Stimulated activated CD4-positive, alpha-beta T cell treated with anti-CD3 and anti-CD28 coated beads, Interleukin-4, amount 100 ng/mL, for 24 hours (primary cell): ENCODE results near the gene UBE2M.

ENCODE experiments used
- DNase-seq: peaks from one replicate; pipeline ENCODE4 v3.0.0-alpha.2; 2020

The UBE2M gene

DNA sequence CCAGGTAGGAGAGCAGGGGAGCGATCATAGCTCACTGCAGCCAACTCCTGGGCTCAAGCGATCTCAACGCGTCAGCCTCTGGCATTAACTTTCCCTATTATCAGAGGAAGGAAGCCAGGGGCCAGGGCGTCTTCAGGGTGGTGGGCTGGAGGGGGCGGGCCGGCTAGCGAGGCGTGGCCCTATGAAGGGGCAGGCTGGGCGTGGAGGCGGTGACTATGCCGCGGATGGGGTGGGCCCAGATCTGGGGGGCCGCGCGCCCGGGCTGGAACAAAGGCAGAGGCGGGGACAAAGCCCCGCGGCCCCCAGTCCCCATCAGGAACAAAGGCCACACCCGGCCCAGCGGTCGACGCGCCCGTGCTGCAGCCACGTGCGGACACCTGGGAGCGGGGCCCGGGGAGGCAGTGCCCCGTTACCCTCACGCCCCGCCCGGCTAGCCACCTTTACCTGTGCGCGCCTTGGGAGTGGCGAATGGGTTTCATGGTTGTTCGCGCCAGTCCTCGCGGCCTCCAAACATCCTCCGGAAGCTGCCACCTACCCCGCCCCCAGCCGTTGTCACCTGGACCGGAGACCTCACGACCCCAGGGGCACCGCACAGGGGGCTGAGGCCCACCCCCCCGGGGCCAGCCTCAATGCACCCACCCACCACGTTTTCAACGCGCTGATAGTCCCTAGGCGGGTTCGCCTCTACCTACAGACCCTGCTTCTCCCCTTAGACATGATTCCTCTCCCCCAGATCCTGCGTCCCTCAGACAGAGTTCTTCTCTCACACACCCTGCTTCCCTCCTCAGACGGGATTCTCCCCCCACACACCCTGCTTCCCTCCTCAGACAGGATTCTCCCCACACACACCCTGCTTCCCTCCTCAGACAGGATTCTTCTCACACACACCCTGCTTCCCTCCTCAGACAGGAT lies 19.9 kb downstream of the UBE2M start:
- peak; percentile 44 for DNase-seq

DNA sequence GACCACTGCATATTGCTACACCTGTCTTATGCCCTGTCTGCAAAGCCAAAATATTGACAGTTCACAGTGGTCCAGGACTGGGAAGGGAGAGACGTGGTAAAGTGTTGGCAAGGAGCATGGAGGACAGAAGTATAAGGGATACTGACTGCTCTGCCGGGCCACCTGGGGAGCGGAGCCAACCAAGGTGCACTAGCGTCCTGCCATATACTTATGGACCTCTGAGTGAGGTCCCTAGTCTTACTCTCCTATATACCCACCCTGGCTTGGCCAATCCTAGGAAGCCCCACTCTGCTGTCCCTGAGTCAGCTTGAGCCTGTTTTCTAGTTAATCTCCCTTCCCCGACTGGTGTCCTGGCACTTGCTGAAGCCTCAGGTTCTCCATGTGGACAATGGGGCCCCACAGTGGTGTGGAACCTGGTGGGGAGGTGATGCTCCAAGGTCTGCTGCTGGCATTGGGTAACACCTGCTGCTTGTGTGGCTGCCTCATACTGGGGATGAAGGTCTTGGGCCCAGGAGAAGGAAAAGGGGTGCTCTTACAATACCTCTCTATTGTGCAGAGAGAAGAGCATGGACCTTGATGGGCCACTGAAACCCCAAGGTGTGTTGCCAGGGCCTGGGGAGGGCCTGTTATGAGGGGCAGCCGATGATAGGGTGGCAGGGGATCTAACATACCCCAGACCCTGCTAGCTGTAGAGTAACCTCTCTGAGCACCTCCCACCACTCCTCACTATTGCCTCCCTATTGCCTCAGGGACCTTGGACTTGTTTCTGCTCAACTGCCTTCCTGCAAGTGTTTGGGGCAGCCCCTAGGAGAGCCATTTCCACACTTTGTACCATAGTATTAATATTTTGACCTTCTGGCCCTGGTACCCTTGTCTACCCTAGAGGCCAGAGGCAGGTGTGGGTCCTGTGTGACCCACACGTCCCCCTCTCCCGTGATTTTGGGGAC lies 21.3 kb downstream of the UBE2M start:
- DNase-seq, result no peak

DNA sequence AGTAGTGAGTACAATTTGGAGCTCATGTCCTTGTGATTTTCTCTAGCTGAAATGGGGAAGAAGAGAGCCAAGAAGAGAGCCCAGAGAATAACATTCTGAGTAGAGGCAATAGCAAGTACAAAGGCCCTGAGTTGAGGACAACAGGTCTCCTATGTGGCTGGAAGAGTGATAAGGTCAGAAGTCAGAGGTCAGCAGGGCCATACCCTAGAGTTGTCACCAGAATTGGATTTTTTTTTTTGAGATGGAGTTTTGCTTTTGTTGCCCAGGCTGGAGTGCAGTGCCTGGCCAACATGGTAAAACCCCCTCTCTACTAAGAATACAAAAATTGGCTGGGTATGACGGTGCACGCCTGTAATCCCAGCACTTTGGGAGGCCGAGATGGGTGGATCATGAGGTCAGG lies 22.6 kb downstream of the UBE2M start:
- no peak for DNase-seq

DNA sequence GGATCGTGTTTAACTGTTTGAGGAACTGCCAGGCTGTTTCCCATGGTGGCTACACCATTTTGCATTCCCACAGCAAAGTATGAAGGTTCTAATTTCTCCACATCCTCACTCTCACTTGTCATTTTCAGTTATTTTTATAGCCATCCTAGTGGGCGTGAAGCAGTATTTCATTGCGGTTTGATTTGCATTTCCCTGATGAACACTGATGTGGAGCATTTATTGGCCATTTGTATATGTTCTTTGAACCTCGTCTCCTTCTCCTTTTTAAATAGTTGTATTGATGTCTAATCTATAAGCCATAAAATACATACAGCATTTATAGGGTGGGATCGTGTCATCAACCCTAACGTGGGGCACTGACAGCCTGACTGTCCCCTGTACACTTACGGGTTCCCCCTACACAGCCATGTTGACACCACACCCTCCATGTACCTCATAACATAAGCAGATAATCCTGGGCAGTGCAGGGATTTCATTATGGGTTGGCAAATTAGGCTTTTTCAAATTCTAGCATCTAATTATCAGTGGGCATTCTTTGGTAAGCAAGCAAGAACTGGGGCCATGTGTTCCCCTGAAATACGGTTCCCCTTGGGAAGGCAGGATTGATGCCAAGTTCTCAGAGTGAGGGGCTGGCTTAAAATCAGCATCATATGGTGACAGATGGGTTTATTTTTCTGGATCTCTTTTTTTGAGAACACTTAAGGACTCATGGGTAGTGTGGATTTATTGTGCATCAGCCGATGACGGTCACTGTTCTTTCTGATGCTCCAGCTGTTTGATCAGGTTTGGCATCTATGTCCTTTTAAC lies 27.2 kb downstream of the UBE2M start:
- no peak for DNase-seq

DNA sequence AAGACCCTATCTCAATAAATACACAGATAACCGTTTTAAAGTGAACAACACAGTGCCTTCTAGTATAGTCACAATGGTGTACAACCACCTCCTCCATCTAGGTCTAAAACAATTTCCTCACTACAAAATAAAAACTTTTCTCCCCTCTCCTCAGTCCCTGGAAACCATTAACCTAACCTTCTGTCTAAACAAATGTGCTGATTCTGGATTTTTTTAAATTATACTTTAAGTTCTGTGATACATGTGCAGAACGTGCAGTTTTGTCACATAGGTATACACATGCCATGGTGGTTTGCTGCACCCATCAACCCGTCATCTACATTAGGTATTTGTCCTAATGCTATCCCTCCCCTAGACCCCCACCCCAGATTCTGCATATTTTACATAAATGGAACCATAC lies 29.0 kb downstream of the UBE2M start:
- DNase-seq, result no peak

DNA sequence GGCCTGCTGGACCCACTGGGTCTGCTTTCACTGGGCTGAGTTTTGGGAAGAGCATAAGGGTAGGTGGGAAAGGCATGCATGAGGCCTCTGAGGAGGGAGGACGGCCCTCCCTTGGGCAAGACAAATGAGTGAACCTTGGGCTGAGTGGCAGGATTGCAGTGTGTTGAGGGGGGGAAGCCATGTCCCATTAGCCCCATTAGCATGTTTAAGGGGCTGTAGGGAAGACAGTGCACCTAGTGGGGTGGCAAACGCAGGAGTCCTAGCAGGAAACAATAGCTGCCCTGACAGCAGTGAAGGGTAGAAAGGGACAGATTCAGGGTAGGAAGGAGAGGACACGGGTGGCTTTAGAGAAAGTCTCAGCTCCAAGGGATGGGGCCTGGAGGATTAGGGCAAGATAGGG lies 35.7 kb downstream of the UBE2M start:
- DNase-seq, result no peak

DNA sequence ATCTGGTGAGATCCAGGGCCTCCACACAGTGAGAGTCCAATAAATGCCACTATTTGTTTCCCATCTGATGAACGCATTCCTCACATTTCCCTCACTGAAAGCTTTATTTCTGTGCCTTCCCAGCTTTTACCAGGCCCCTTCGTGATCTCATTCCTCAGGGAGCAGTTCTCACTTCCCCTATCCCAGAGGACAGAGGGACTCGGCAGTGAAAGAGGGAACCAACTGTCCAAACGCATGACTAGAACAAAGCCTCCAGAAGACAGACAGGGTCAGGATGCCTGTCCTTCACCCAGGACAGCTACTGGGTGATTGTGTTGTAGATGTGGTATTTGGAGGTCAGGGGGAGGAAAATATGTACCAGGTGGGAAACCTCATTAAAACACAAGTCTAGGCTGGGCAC lies 36.8 kb downstream of the UBE2M start:
- no peak for DNase-seq

DNA sequence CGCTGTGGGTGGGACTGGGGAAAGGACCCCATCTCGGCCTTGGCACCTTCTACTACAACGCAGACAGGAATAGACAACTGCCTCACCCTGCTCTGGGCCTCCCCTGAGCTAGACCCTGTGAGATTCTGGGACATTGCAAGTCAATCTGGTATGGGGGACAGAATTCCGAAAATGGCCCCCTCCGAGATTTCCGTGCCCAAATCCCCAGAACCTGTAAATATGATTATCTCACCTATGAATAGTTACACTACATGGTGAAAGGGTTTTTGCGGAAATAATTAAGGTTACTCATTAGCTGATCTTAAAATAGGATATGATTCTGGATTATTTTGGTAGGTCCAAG lies 38.2 kb downstream of the UBE2M start:
- DNase-seq, result no peak

DNA sequence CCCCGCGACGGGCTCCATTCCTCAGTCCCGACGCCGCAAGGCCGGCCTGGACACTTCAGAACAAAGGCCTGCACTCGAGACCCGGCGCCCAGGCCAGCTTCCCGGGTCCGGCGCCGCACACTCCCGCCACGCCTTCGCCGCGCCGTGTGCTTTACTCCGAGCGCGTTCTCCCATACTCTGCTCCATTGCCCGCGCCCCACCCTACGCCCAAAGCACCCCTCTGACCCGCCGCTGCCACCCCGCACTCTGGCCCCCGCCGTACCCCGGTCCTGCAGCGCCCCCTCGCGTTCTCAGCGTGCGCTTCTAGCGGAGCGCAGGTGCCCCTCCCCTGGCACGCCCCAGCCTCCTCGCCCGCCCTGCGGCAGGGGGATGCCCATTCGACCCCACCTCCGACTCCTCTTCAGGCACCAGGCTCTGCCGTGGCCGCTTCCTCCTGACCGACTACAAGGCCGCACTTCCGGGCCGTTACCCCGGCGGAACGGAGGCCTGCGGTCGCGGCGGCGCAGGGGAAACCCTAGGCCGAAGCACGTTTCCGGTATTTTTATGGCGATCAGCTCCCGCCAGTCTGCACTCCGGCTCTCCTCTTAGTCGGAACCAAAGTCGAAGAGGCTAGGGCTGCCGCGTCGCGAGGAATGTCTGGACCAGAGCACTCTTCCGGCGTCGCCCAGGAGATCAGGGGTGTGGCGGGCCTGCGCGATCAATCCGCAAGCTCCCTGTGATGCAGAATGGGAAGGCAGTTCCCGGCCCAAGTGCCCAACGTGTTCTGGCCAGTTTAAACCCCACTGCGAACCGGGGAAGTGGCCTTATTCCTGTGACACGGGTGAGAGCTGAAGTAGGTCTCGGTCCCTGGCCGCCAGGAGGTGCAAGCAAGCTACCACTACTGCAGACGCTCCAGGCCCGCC lies 38.8 kb downstream of the UBE2M start, which contains the start of gene ZBTB45:
Gene ZBTB45 (minus strand): TSS at position 456 of the 902 bp plus-strand sequence. CDS start 2,137 bp downstream, outside the sequence.
- peak; percentile 91 for DNase-seq

DNA sequence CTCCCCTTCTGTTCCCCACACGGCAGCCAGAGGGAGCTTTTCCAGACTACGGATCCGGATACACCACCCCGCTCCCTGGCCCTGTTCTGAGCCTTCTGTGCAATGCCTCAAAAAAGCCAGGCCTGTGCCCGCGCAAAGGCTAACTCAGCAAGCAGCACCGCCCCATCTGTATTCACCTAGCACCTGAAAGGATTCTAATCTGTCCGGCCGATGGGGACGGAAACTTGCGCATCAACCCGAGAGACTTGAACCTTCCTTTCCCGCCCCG lies 39.4 kb downstream of the UBE2M start:
- DNase-seq, result peak; percentile 53

DNA sequence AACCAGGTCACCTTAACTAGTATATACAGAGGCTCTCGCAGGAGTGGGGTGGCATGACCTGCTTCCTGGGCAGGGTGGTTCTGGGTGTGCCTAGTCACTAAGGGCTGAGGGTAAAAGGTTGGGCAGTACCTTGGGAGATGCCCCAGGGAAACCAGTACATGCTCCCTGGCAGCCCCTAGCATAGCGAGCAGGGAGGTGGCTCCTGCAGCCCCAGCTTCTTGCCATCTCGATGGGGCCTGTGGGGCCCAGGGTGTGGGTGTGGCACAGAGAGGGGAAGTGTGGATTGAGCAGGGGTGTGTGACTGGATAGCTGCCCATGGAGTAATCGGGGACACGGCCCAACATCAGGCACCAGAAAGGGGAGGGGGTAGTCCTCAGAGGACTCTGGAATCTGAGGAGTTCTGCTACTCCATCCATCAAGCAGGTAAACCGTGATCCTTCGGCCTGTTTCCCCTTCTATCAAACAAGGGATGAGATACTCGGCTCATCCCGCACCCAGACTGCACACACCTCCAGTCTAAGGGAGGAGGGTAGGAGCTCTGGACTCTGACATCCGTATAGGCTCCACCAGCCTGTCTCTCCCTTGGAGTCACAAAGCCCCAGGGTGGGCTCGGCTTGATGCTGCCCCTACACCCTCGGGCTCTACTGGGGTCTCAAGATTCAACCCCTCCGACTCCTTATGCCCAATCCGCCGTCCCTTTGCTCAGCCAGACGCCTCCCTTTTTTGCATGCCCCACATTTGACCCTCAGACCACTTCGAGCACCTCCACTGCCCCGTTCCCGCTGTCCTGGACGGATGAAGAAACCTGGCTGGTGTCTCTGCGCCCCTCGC lies 39.9 kb downstream of the UBE2M start:
- DNase-seq, result no peak

DNA sequence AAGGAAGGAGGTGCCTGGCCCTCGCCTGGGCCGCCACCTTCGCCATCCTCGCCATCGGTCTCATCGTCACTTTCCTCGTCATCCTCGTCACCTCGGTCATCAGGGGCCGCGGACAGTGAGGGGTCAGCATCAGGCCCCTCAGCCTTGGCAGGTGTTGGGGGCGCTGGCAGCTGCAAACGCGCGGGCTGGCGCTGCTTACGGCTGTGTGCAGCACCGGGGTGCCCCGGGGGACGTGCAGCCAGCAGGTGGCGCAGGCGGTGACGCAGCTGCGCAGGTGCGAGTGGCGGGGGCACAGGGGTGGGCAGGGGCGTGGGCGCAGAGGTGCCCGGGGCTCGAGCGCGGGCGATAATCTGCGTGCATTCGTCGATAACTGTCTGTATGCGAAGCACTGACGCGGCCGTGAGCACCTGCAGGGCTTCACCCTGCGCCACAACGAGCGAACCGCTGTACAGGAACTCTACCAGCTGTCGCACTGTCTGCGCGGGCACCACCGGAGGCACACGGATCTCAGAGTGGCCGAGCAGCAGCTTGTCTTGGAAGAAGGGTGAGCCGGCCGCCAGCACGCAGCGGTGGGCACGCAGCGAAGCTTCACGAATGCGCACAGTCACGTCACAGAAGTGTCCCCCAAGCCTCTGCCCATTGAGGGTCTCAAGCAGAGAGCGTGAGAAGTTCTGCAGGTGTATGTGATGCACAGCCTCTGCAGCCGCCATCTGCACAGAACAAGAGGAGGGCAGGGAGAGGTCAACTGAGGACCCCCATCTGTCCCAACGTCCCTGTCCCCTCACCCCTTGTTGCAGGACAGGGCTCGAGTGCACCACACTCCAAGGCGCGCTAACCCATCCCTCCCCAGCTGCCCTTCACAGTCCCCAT lies 41.2 kb downstream of the UBE2M start:
- DNase-seq, result no peak

DNA sequence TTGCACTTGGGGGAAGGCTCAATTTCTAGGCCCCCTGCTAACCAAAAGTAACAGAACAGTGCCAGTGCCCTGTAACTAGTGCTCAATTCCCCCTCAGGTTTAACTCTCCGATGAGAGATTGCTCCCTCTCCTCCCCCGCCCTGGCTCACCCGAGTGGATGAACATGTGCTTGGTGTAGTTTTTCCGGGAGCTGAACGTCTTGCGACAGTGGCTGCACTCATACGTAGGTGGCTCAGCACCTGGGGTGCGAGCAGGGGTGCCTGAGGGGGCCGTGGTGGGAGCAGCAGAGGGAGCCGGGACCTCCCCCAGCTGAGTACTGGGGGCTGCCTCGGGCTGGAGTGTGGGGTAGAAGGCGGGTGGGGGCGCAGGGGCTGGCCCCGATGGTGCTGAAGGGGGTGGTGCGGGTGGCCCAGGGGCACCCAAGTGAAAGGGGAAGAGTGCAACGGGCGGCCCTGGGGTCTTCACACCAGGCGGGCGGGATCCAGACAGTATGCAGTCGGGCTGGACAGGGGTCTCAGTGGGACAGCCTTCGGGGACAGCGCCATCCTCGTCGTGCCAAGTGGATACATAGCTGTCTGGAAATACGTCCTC lies 42.1 kb downstream of the UBE2M start:
- DNase-seq, result no peak

DNA sequence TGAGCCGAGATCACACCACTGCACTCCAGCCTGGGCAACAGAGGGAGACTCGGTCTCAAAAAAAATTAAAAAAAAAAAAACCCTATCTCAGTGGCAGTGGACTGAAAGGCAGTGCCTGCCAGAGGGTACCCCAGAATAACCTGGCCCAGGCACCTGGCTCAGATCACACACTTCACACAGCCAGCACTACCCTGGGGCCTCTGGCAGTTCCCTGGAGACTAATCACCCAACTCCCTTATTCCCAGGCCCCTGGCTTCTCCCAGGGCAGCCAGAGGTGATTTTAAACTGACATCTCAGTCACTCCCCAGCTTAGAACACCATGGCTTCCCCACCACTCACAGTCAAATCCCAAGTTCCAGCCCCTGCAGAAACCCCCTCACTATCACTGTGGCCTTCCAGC lies 43.2 kb downstream of the UBE2M start:
- no peak for DNase-seq

DNA sequence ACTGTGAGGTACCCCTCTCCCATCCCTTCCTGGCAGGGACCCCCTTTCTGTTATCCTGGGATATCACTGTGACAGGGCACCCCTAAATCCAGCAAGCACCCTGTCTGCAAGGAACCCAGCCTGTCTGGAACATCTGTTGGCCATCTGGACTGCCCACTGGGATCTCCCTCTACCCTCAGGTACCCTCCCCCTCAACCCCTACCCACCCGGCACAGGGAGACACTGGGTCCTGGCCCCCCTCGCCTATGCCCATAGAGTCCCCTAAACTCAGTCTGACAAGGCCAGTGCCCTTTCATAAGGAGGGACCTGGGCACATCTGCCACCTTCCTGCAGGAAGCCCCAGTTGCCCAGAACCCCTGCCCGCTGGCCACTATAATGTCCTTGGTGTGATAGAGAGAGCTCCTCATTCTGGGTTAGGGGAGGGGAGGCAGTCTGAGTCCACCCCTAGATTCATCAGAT lies 43.8 kb downstream of the UBE2M start:
- DNase-seq, result no peak

DNA sequence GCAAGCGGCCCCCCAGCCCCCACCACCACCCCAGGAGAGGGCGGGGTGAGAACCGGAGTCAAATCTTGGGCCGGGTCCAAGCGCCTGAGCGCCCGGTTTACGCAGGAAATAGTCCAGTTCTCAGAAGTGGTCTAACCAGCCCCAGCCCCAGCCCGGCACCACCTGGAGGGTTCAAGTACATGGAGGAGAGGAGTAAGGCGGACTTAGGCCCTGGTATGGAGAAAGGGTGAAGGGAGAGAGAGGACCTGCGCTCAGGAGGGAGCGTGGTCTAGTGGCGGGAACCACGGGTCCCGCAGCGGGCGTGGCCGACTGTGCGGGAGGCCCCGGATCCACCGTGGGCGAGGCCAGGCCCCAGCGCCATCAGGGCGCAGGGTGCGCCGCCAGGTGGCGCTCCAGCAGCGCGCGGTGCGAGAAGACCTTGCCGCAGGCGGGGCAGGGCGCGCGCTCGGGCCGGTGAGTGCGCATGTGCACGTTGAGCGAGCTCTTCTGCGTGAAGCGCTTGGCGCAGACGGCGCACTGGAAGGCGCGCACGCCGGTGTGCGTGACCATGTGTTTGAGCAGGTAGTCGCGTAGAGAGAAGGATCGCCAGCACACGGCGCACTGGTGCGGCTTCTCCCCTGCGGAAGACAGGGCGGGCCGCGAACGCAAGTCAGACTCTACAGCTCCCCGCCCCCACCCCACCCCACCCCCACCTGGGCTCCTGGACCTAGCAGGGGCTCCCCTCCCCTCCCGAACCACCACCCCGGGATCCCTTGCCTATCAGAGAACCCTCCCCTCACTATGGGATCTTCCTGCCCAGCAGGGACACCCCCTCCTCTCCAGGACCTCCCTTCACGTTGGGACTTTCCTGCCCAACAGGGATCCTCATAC lies 44.5 kb downstream of the UBE2M start:
- peak; percentile 95 for DNase-seq

DNA sequence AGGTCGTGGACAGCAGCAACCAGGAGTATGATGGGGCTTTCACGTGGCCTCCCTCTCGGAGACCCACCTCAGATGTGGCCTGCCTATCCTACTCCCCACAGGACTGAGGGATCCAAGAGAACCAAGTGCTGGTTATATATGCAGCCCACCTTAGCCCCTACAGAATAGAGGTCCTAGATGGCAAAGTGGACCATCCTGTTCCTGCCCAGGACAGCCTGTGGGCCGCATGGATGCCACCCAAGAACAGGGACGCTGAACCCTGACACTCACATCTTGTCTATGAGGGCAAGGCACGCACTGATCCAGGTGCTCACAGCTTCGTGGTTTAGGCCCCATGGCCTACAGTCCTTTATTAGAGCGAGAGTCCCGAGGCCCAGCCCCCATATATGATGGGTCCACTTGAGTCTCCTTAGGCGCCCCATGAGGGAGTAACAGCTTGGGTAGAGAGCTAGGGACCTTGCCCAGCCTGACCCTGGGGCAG lies 45.2 kb downstream of the UBE2M start:
- no peak for DNase-seq
